Measurements from ENCODE around the gene ULK4.

The ULK4 gene

DNA sequence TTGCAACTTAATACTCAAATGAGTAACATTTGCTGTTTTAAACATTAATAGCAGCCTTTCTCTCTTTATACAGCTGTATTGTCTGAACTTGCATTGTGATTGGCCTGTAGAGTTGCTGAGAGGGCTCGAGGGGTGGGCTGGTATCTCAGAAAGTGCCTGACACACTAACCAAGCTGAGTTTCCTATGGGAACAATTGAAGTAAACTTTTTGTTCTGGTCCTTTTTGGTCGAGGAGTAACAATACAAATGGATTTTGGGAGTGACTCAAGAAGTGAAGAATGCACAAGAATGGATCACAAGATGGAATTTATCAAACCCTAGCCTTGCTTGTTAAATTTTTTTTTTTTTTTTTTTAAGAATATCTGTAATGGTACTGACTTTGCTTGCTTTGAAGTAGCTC is 722.3 kb downstream of the ULK4 start:
- DNase-seq = no peak

DNA sequence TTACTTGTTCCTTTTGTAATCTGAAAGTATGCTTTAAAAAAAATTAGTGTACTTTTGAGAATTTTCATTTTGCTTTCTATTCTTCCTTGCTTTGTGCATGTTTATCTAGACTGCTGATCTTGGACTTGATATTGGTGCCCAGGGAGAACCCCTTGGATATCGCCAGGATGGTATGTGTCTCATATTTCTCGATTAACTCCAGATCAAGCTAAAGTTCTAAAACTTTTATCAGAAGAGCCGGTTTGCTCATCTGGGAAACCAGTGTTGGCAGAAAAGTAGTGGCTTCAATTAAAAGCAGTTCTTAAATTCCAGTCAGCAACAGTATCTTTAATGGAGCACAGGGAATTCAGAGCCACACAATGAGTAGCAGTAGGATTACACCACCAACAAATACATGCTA is 724.0 kb downstream of the ULK4 start:
- DNase-seq = no peak

DNA sequence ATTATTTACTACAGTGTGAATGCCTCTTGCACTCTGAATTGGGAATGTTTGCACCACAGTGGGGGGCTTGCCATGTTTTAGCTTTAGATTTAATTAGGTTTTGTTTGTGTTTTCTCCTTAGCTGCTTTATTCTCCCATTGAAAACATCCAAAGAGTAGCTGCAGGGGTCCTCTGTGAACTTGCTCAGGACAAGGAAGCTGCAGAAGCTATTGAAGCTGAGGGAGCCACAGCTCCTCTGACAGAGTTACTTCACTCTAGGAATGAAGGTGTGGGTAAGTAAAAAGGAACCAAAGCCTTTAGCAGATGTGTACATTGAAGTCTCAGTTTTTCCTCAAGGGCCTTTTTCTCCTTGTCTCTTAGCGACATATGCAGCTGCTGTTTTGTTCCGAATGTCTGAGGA is 725.7 kb downstream of the ULK4 start:
- no peak for DNase-seq

DNA sequence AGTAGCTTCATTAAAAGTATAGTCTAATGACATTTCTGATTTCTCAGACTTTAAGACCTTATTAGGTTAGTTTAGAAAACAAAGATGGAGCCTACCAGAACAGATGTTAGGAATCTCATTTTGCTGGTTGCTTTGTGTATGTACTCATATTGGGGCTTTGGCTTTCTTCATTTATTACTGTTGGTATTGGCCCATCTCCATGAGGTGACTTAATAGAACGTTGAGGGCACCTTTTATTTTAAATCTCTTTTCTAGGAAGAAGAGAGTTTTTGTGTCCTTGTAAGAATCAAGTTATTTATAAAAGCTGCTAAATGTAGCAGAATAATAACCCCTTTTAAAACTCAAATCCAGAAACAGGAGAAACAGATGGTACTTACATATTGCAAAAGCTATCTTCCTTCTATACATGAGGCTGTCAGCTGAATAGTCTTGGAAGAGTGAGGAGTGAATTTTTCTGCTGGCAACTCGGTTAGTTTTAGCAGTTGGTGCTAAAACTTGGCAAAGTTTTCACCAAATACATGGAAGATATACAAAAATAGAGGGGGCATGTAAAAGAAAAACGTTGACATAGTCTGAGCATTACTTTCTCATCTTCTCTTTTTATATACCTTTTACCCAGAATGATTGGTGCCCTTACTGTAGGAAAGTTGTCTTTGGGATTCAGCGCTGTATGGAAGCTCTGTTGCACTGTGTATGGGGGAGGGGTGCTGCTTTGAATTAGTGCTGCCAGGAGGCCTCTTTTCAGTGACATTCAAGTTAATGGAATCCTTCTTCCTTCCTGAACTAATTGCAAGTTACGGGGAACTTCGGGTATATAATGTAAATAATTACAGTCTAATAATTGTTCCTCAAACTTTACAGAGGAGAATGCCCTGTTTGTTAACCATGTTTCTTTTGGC is 726.8 kb downstream of the ULK4 start:
- no peak for DNase-seq

DNA sequence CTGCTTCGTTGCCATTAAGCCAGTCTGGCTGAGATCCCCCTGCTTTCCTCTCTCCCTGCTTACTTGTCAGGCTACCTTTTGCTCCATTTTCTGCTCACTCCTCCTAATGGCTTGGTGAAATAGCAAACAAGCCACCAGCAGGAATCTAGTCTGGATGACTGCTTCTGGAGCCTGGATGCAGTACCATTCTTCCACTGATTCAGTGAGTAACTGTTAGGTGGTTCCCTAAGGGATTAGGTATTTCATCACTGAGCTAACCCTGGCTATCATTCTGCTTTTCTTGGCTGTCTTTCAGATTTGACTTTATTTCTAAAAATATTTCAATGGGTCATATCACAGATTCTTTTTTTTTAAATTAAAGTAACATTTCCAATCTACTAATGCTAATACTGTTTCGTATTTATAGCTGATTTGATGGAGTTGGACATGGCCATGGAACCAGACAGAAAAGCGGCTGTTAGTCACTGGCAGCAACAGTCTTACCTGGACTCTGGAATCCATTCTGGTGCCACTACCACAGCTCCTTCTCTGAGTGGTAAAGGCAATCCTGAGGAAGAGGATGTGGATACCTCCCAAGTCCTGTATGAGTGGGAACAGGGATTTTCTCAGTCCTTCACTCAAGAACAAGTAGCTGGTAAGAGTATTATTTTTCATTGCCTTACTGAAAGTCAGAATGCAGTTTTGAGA is 737.6 kb downstream of the ULK4 start:
- no peak for DNase-seq

DNA sequence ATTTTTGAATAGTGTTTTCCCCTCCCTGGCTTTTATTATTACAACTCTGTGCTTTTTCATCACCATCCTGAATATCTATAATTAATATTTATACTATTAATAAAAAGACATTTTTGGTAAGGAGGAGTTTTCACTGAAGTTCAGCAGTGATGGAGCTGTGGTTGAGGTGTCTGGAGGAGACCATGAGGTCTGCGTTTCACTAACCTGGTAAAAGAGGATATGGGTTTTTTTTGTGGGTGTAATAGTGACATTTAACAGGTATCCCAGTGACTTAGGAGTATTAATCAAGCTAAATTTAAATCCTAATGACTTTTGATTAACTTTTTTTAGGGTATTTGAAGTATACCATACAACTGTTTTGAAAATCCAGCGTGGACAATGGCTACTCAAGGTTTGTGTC is 738.2 kb downstream of the ULK4 start:
- no peak for DNase-seq

DNA sequence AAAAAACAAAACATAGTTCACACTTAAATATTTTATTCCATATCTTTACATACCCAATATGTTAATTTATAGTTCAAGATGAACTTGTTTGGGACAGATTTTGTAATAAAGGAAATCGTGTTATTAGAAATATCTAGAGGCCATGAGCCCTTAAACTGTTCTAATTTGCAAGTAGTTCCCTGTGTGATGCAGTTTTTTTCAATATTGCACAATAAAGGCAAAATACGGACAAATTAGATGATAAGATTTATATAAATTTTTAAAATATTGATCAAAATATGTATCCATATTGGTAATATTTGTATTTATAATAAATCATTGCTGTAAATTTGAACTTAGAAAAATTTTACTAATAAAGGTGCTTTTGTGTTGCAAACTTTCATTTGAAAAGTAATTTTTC is 738.8 kb downstream of the ULK4 start:
- no peak for DNase-seq

DNA sequence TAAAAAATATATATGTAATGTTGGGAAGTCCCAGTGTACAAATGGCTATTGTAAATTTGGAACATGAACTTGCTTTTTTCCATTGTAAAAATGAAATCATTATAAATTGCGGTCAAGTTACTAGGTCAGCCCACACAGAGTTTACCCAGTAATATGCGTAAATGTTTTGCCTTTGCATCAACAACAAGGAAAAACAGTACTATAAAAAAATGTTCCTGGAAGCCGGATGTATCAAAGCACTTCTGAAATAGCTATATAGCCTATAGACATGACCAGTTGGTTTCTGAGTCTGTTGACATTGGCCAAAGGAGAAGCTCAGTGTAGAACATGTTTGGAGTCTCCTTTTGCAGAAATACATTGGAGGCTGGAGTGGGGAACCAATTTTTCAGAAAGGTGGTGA is 739.4 kb downstream of the ULK4 start:
- DNase-seq = no peak

DNA sequence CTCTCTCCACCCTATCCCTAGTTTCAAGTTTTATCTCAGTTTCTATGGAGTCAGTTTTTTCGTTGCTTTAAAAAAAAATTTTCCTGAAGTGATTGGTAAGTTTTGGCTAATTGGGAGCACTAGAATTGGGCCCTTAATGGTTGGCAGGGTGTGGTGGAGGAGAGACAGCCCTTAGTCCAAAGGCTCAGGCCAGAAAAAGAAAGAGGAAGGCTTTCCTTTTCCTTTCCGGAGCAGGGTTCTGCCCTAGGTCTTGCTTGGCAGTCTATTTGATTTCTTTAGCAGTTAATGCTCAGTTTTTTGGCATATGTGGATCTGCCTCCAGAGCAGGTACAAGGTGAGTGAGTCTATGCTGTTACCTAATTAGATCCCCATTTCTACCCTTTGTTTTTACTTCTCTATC is 739.9 kb downstream of the ULK4 start:
- no peak for DNase-seq

DNA sequence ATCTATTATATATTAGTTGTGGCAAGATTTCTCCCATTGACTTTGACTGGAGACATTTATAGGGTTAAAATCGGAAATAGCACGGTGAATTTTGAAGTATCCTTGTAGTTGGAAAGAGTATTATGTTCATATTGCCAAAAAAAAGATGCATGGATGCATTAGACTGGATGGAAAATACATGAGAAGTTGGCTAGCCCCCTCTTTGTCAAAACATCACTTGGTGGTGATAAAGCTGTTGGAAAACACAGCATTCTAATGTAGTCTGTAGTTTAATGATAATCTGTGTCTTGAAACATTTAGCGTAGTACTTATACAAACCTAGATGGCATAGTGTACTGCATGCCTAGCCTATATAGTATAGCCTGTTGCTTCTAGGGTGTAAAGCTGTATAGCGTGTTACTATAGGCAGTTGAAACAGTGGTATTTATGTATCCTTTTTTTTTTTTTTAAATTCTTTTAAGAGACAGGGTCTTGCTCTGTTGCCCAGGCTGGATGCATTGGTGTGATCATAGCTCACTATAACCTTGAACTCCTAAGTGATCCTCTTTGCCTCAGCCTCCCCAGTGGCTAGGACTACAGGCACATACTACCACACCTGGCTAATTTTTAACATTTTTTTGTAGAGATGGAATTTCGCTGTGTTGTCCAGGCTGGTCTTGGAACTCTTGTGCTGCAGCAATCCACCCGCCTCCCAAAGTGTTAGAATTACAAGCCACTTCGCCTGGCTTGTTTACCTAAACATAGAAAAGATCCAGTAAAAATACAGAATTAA is 740.8 kb downstream of the ULK4 start:
- DNase-seq = no peak

DNA sequence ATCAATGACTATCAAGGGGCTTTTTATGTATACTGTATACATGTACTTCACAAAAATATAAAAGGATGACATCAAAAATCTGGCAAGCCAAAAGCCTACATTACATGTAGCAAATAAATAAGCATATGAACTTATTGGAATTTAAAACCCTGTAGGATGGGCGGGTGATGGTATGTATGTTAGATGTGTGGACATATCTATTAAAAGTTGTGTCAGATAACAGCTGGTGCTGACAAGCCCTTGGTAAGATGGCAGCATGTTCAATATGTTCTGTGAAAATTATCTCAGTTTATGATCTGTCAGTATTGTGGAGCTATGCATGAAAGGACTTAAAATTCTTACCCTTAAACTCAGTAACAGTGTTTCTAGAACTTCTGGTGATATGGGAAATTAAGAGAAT is 742.5 kb downstream of the ULK4 start:
- DNase-seq = no peak

DNA sequence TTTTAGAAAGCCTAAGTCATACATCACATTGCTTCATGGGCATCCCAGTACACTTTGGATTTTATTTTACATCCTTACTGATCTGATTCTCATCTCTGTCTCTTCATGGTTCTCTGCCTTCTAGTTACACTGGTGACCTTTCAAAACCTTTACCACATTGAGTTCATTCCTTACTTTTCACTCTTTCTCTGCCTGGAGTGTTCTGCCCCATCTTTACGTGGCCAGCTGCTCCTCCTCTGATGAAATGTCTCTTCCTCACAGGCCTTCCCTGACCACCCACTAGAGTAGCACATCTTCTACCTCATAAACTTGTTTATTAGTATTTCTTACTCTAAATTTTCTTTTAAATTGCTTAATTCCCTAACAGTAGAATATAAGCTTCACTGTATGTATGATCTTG is 744.9 kb downstream of the ULK4 start:
- DNase-seq = no peak

DNA sequence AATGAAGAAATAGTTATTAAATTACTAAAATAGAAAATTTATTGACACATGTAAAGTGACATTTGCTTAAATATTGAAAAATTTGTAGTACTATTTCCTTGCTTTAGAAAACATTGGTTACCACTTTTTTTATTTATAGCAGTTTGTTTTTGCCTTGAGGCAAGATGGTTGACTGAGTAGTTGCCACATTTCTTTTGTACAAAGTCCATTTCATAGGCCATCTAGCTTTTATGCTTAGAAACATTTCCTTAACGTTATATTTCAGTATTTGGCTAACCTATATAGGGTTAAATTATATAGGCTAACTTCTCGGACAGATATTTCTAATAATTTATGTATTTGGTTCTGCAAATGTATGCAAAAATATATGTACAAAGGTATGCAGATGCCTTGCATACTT is 745.5 kb downstream of the ULK4 start:
- DNase-seq = no peak

DNA sequence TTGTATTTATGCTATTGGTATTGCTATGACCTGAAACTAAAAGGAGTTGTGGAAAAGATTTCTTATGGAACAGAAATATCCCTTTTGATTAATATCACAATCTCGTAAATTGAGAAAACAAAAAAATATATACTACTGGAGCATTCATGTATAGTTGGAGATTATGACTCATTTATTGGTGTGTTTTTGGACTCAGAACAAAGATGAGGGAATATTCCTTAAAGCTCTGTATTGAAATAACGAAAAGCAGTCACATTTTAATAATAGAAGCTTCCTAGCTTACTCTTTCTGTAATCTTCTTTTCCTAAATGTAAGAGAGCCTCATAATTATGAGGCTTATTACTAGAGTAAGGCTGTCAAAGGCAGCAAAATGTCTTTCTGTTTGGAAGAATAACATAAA is 748.3 kb downstream of the ULK4 start:
- no peak for DNase-seq

DNA sequence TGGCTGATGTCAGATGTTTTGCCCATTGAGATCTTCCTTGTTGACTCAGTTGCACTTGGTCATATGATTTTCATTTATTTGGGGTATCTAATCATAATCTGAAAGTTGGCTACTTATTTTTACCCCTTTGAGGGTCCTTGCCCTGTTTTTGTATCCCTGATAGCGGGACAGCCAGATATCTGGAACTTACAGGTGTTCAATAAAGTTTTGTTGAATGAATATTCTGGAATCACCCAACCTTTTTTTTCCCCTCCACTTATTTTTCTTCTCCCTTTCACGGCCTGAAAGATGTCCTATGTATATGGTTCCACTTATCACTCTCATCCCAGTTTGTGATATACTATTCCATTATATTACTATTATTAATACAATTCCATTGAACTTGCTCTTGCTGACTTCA is 749.8 kb downstream of the ULK4 start:
- DNase-seq = no peak

DNA sequence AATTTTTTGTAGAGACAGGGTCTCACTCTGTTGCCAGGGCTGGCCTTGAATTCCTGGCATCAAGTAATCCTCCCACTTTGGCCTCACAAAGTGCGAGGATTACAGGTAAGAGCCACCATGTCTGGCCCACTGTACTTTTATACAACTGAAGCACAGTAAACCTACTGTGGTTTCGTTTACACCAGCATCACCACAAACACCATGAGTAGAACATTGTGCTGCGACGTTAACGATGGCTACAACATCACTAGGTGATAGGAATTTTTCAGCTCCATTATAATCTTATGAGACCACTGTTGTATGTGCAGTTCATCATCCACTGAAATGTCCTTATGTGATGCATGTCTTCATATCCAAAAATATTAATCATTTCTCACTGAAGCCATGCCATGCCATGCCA is 750.9 kb downstream of the ULK4 start:
- no peak for DNase-seq

DNA sequence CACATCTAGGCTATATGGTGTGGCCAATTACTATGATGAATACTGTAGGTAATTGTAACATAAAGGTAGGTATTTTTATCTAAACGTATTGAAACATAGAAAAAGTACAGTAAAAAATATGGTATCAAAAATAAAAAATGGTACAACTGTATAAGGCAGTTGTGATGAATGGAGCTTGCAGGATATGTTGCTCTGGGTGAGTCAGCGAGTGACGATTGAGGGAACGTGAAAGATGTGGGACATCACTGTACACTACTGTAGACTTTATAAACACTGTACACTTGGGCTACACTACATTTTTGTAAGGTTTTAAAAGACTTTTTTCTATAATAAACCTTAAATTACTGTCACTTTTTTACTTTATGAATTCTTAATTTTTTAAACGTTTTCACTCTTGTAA is 752.3 kb downstream of the ULK4 start:
- DNase-seq = no peak

DNA sequence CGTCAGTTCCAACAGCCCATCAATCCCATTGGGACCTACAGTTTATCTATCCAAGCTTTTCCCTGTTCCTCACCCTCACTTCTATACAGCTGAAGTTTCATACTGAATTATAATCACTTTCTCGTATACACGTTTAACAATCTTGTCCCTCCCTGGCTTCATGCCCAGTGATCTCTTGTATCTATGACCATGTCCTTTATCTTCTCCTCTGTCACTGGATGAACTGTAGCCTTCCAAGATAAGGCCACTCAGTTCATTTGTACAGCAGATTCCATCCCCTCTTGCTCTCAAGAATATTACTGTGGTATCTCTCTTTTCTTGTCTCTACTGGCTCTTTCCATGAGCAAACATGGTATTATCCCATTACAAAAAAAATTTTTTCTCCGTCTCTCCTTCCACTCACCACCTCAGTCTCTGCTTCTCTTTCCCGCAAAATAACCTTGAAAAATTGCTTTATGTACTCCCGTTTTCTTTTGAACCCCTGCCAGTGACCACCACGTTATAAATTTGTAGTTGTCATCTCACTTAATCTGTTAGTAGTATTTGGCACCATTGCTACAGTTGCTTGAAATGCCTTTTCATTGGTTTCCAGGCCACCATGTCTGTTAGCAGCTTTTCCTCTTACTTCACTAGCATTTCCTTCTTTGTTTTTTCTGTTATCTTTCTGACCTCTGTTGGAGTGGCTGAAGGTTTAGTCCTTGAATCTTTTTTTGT is 753.2 kb downstream of the ULK4 start:
- no peak for DNase-seq

DNA sequence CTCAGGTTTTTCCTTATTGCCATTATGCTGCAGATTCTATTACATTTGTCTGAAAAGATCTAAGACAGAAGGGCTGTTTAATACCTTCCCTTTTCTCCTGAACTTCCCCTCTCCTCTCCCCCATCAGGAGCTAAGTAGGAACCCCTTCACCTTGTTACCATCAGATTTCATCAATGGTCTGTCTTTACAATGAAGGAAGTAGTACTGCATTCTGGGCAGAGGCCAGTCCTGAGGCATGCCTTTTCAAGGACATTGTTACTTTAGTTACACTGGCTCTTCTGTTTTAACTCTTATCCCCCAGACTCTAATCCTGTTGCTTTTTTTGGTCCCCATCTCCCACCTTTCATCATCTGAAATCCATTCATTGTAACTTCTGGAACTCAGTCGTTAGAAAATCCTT is 754.5 kb downstream of the ULK4 start:
- DNase-seq = no peak

DNA sequence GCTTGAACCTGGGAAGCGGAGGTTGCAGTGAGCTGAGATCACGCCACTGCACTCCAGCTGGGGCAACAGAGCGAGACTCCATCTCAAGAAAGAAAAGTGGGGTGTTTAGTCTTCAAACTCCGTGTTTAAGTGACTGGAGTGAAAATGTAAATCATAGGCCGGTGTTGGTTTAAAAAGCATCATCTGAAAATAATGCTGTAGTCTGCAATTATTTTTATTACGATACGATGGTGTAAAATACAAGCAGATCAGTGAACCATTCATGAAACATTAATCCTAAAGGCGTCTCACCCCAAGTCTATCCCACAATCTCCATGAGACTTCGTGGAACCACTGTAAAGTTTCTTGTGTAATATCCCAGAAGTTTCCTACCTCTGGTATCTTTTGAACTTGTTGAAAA is 756.3 kb downstream of the ULK4 start:
- no peak for DNase-seq

DNA sequence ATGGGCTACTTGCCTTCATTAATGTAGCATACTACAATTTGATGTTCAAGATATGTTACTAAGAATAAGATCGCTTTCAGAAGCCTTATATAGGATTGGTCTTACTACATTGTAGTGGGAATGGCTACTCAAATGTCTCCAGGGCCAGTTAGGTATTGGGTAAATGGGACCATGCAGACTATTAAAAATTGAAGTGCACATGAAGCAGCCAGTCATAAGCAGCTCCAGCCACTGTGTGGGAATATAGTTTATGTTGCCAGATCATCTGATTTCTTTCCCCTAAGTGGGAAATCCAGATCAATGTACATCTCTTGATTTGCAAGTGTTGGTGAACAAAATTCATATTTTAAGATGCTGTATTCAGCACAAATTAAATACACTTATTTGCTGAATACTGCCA is 757.5 kb downstream of the ULK4 start:
- no peak for DNase-seq

DNA sequence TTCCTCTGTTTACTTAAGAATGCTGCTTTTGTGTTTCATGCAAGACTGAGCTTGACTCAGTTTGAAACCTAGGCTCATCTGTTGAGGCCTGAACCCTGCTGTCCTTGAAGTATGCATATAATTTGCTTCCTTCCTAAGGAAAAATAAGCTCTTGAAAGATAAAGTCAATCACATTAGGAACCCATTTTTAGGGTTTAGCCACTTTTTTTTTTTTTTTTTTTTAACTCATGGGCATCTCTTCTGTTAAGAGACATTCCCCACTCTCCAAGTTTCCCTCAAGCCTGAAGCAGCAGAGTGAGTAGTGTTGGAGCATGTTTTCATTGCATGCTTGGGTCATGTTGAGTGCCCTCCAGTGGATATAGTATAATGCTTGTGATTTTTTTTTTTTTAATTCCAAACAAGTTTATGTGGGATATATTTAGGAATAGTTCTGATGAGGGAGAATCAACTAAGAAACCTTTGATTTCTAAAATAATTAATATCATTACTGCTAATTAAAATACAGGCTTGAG is 759.0 kb downstream of the ULK4 start:
- no peak for DNase-seq
